HCT116 (cell line): ENCODE data around the gene KXD1. TPM values are rescaled to one million over a fixed set of nuclear protein-coding genes. Genes with fewer than 3 reads are reported as not detected.

ENCODE experiments used
- ATAC-seq: fragments of 200-7000 bp; cut with Tn5 transposase; 2 replicates; pipeline ENCODE4 v1.9.1; 2020; ENCODE audit warnings: mild to moderate bottlenecking, moderate library complexity
- BruUV-seq: library from RNA; stranded (reverse); fragments of 400-500 nt; replicated peaks from 2 replicates; lab custom pipeline; 2021; lab: Mats Ljungman, UMichigan
- CTCF ChIA-PET: fragments of 300-600 bp; sonication (Branson Sonifier 250); formaldehyde crosslinking; loops from one replicate; lab custom pipeline; 2021; ENCODE audit warnings: antibody characterized with exemption; lab: Charles Lee
- POLR2A ChIA-PET: fragments of 300-600, 350-600 bp; sonication (Branson Sonifier 250); formaldehyde crosslinking; loops from one replicate; lab custom pipeline; 2021; ENCODE audit warnings: antibody characterized with exemption; lab: Charles Lee
- RAD21 ChIA-PET, 2 experiments: fragments of 300-600 bp; sonication (Branson Sonifier 250); formaldehyde crosslinking; loops; one replicate each; lab custom pipeline; 2023; ENCODE audit warnings: low total read pairs in 2 of 2; ENCODE audit not compliant: uncharacterized antibody in 2 of 2, unreplicated experiment in 2 of 2, low non-redundant PET in 1 of 2; lab: Charles Lee
- DNase-seq: peaks from one replicate; pipeline ENCODE4 v3.0.0-alpha.2; 2010; ENCODE audit warnings: low read depth, low spot score
- H2AFZ ChIP-seq: fragments of 200-600 bp; shearing (Covaris generic), sonication (generic); 2 replicates; pipeline ENCODE4 v1.6.1; 2017; ENCODE audit warnings: low read depth, mixed run types, mixed read lengths, antibody characterized with exemption, low read length; ENCODE audit not compliant: poor library complexity, severe bottlenecking
- H3K27ac ChIP-seq: 2 replicates; pipeline ENCODE4 v1.5.1; 2012; ENCODE audit warnings: low read depth, low read length
- H3K27me3 ChIP-seq: fragments of 200-600 bp; sonication (generic); 2 replicates; pipeline ENCODE4 v1.6.1; 2016; ENCODE audit warnings: mixed run types, low read length, mixed read lengths; ENCODE audit not compliant: insufficient read depth
- H3K36me3 ChIP-seq, 2 experiments: fragments of 200-500 bp in 1 of 2; fragments of 200-600 bp in 1 of 2; sonication (Bioruptor generic) in 1 of 2; sonication (generic) in 1 of 2; 2 replicates each; pipeline versions ENCODE4 v1.5.1 to v1.6.1; 2014 to 2016; ENCODE audit warnings: low read length in 2 of 2, inconsistent platforms in 1 of 2, mixed read lengths in 1 of 2, mixed run types in 1 of 2; ENCODE audit not compliant: insufficient read depth in 2 of 2, control insufficient read depth in 1 of 2
- H3K4me1 ChIP-seq, 2 experiments: fragments of 200-600 bp in 1 of 2; sonication (generic) in 1 of 2; 2 replicates each; pipeline versions ENCODE4 v1.5.1 to v1.6.1; 2012 to 2017; ENCODE audit warnings: low read length in 2 of 2, inconsistent platforms in 1 of 2, mild to moderate bottlenecking in 1 of 2, mixed read lengths in 1 of 2, mixed run types in 1 of 2, moderate library complexity in 1 of 2; ENCODE audit not compliant: insufficient read depth in 2 of 2, control insufficient read depth in 1 of 2
- H3K4me2 ChIP-seq: fragments of 200-600 bp; sonication (generic); 2 replicates; pipeline ENCODE4 v1.6.1; 2017; ENCODE audit warnings: mixed run types, low read length, mixed read lengths
- H3K4me3 ChIP-seq, 2 experiments: fragments of 200-600 bp in 1 of 2; sonication (generic) in 1 of 2; replicated peaks in 1 of 2; 2 replicates each; pipeline ENCODE4 v1.5.1; 2011 to 2016; ENCODE audit warnings: low read length in 2 of 2, control low read depth in 1 of 2, low read depth in 1 of 2, mild to moderate bottlenecking in 1 of 2, mixed read lengths in 1 of 2, mixed run types in 1 of 2
- H3K79me2 ChIP-seq: fragments of 200-600 bp; sonication (generic); 2 replicates; pipeline ENCODE4 v1.6.1; 2017; ENCODE audit warnings: mild to moderate bottlenecking, mixed run types, low read length, moderate library complexity, mixed read lengths; ENCODE audit not compliant: insufficient read depth
- H3K9ac ChIP-seq: fragments of 200-600 bp; sonication (generic); 2 replicates; pipeline ENCODE4 v1.6.1; 2016; ENCODE audit warnings: low read length, mixed read lengths
- H3K9me2 ChIP-seq: fragments of 200-600 bp; sonication (generic), shearing (Covaris generic); 2 replicates; pipeline ENCODE4 v1.6.1; 2017; ENCODE audit warnings: mixed run types, mild to moderate bottlenecking, moderate library complexity; ENCODE audit not compliant: insufficient read depth
- H3K9me3 ChIP-seq, 2 experiments: fragments of 200-500 bp in 1 of 2; fragments of 200-600 bp in 1 of 2; sonication (Bioruptor generic) in 1 of 2; sonication (generic) in 1 of 2; 2 replicates each; pipeline ENCODE4 v1.6.1; 2014 to 2017; ENCODE audit warnings: low read length in 2 of 2, mixed read lengths in 2 of 2, inconsistent platforms in 1 of 2, low read depth in 1 of 2, mild to moderate bottlenecking in 1 of 2, mixed run types in 1 of 2, moderate library complexity in 1 of 2; ENCODE audit not compliant: control insufficient read depth in 1 of 2, insufficient read depth in 1 of 2
- H4K20me1 ChIP-seq: fragments of 200-600 bp; sonication (generic), shearing (Covaris generic); 2 replicates; pipeline ENCODE4 v1.6.1; 2017; ENCODE audit warnings: mixed run types, mild to moderate bottlenecking, moderate library complexity; ENCODE audit not compliant: insufficient read depth
- CBX3 ChIP-seq: IDR thresholded peaks from 2 replicates; pipeline ENCODE4 v1.6.1; 2012; ENCODE audit warnings: low read depth
- EGR1 ChIP-seq: IDR thresholded peaks from 2 replicates; pipeline ENCODE4 v1.6.1; 2012; ENCODE audit warnings: low read depth
- EZH2 ChIP-seq: fragments of 200-600 bp; sonication (generic); IDR thresholded peaks from 2 replicates; pipeline ENCODE4 v1.6.1; 2017; ENCODE audit warnings: antibody characterized with exemption, mixed run types
- EZH2phosphoT487 ChIP-seq: fragments of 200-600 bp; IDR thresholded peaks from 2 replicates; pipeline ENCODE4 v1.6.1; 2018; ENCODE audit warnings: antibody characterized with exemption, borderline replicate concordance
- FOSL1 ChIP-seq: IDR thresholded peaks from 2 replicates; pipeline ENCODE4 v1.6.1; 2012; ENCODE audit warnings: low read depth
- JUND ChIP-seq: IDR thresholded peaks from 2 replicates; pipeline ENCODE4 v1.6.1; 2012
- POLR2A ChIP-seq: IDR thresholded peaks from 2 replicates; pipeline ENCODE4 v1.7.0; 2011; ENCODE audit warnings: borderline replicate concordance; ENCODE audit not compliant: insufficient read depth, insufficient read length; ENCODE audit errors: extremely low read depth
- POLR2AphosphoS5 ChIP-seq: IDR thresholded peaks from 2 replicates; pipeline ENCODE4 v1.6.1; 2011; ENCODE audit warnings: mild to moderate bottlenecking, low read depth, low read length, moderate library complexity
- RAD21 ChIP-seq: IDR thresholded peaks from 2 replicates; pipeline ENCODE4 v1.6.1; 2012; ENCODE audit warnings: low read depth, mild to moderate bottlenecking
- SIN3A ChIP-seq: IDR thresholded peaks from 2 replicates; pipeline ENCODE4 v1.6.1; 2012; ENCODE audit warnings: low read depth
- SP1 ChIP-seq: IDR thresholded peaks from 2 replicates; pipeline ENCODE4 v1.6.1; 2012; ENCODE audit warnings: low read depth
- SRF ChIP-seq: IDR thresholded peaks from 2 replicates; pipeline ENCODE4 v1.6.1; 2012; ENCODE audit warnings: low read depth
- TCF7L2 ChIP-seq: IDR thresholded peaks from 2 replicates; pipeline ENCODE4 v1.7.0; 2011; ENCODE audit warnings: borderline replicate concordance, inconsistent platforms; ENCODE audit not compliant: insufficient read depth, insufficient read length; ENCODE audit errors: extremely low read depth
- ZFX ChIP-seq: fragments of 450-650 bp; IDR thresholded peaks from 2 replicates; pipeline ENCODE4 v1.6.1; 2017
- ZNF274 ChIP-seq: fragments of 200-500 bp; sonication (Bioruptor generic); IDR thresholded peaks from 2 replicates; pipeline ENCODE4 v1.6.1; 2014; ENCODE audit warnings: mild to moderate bottlenecking, low read depth, low read length, inconsistent platforms
- intact Hi-C: fragments of 100-400 bp; cut with micrococcal nuclease; formaldehyde crosslinking; loops from 2 replicates; pipeline ENCODE4 v1.10.0; 2022
- total RNA-seq: library from RNA; stranded (reverse); gene quantifications from one replicate; pipeline ENCODE4 v1.2.1, GENCODE V29; 2021; ENCODE audit not compliant: unreplicated experiment
- TF ChIP-seq, protein P1 (sequence below): IDR thresholded peaks from 2 replicates; pipeline ENCODE4 v1.6.1; 2012
- TF ChIP-seq, protein P2 (sequence below): IDR thresholded peaks from 2 replicates; pipeline ENCODE4 v1.6.1; 2011; ENCODE audit warnings: mild to moderate bottlenecking, low read length, moderate library complexity; ENCODE audit not compliant: insufficient replicate concordance; ENCODE audit errors: extremely low read depth
- TF ChIP-seq, protein P3 (sequence below): IDR thresholded peaks from 2 replicates; pipeline ENCODE4 v1.6.1; 2012; ENCODE audit warnings: low read depth
- TF ChIP-seq, protein P4 (sequence below): IDR thresholded peaks from 2 replicates; pipeline ENCODE4 v1.6.1; 2012
- TF ChIP-seq, protein P5 (sequence below), 3 experiments: fragments of 200-600 bp in 1 of 3; sonication (generic) in 1 of 3; IDR thresholded peaks in 2 of 3; conservative IDR thresholded peaks in 1 of 3; 2 replicates each; pipeline ENCODE4 v1.5.1; 2012 to 2017; ENCODE audit warnings: low read depth in 2 of 3, low read length in 2 of 3, antibody characterized with exemption in 1 of 3, borderline replicate concordance in 1 of 3, control low read depth in 1 of 3, mild to moderate bottlenecking in 1 of 3, mixed read lengths in 1 of 3, mixed run types in 1 of 3, moderate library complexity in 1 of 3; ENCODE audit not compliant: insufficient read depth in 1 of 3

KXD1 gene
- total RNA-seq, 1 experiment from 2014 or later, result 139 TPM

DNA sequence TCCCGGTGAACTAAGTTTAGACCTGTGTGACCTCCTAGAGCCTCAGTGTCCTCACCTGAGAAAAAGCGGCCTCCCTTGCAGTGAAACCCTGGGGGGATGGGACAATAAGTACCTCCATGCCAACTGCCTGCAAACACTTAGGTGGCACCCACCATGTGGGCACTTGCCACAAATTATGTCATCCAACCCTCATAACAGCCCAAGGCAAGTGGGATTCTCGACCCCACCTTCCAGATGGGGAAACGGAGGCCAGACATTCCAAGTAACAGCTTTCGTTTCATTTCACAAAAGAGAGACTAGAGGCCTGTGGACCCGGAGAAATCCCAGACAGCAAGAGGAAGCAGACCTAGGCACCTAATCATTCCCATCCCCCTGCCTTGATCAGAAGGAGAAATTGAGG is 37.8 kb downstream of the KXD1 start:
- H3K27me3 ChIP-seq, result no peaks in the 10 kb centered on the region
- BruUV-seq, result no TSS peak
- no peak overlapping the region for H3K9ac ChIP-seq
- POLR2A ChIA-PET, result interaction anchor here (0.6 kb wide), 1 partner anchor 252 kb away, joined by 3 read pairs; no protein-coding TSS in a partner anchor
- RAD21 ChIA-PET, result interaction anchor here in 1 of 2 experiments (0.6 kb wide), 1 partner anchor 49 kb away, joined by 3 read pairs; no protein-coding TSS in a partner anchor
- no peak overlapping the region for H3K4me3 ChIP-seq
- TF ChIP-seq, protein P1, sequence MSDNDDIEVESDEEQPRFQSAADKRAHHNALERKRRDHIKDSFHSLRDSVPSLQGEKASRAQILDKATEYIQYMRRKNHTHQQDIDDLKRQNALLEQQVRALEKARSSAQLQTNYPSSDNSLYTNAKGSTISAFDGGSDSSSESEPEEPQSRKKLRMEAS, result no peak
- TF ChIP-seq FOSL1, result no peak
- TF ChIP-seq, protein P2, sequence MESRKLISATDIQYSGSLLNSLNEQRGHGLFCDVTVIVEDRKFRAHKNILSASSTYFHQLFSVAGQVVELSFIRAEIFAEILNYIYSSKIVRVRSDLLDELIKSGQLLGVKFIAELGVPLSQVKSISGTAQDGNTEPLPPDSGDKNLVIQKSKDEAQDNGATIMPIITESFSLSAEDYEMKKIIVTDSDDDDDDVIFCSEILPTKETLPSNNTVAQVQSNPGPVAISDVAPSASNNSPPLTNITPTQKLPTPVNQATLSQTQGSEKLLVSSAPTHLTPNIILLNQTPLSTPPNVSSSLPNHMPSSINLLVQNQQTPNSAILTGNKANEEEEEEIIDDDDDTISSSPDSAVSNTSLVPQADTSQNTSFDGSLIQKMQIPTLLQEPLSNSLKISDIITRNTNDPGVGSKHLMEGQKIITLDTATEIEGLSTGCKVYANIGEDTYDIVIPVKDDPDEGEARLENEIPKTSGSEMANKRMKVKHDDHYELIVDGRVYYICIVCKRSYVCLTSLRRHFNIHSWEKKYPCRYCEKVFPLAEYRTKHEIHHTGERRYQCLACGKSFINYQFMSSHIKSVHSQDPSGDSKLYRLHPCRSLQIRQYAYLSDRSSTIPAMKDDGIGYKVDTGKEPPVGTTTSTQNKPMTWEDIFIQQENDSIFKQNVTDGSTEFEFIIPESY, result no peak
- TF ChIP-seq TCF7L2, result no peak
- TF ChIP-seq SIN3A, result no peak
- TF ChIP-seq, protein P3, sequence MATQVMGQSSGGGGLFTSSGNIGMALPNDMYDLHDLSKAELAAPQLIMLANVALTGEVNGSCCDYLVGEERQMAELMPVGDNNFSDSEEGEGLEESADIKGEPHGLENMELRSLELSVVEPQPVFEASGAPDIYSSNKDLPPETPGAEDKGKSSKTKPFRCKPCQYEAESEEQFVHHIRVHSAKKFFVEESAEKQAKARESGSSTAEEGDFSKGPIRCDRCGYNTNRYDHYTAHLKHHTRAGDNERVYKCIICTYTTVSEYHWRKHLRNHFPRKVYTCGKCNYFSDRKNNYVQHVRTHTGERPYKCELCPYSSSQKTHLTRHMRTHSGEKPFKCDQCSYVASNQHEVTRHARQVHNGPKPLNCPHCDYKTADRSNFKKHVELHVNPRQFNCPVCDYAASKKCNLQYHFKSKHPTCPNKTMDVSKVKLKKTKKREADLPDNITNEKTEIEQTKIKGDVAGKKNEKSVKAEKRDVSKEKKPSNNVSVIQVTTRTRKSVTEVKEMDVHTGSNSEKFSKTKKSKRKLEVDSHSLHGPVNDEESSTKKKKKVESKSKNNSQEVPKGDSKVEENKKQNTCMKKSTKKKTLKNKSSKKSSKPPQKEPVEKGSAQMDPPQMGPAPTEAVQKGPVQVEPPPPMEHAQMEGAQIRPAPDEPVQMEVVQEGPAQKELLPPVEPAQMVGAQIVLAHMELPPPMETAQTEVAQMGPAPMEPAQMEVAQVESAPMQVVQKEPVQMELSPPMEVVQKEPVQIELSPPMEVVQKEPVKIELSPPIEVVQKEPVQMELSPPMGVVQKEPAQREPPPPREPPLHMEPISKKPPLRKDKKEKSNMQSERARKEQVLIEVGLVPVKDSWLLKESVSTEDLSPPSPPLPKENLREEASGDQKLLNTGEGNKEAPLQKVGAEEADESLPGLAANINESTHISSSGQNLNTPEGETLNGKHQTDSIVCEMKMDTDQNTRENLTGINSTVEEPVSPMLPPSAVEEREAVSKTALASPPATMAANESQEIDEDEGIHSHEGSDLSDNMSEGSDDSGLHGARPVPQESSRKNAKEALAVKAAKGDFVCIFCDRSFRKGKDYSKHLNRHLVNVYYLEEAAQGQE, result no peak
- no peak for TF ChIP-seq POLR2A
- no peak for TF ChIP-seq POLR2AphosphoS5
- TF ChIP-seq, protein P4, sequence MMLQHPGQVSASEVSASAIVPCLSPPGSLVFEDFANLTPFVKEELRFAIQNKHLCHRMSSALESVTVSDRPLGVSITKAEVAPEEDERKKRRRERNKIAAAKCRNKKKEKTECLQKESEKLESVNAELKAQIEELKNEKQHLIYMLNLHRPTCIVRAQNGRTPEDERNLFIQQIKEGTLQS, result no peak
- TF ChIP-seq JUND, result no peak
- no peak for TF ChIP-seq CBX3
- no peak for TF ChIP-seq RAD21
- TF ChIP-seq SP1, result no peak
- TF ChIP-seq EZH2, result no peak
- no peak for TF ChIP-seq ZFX
- TF ChIP-seq ZNF274, result no peak
- TF ChIP-seq EZH2phosphoT487, result no peak
- no peak for TF ChIP-seq EGR1
- TF ChIP-seq, protein P5, sequence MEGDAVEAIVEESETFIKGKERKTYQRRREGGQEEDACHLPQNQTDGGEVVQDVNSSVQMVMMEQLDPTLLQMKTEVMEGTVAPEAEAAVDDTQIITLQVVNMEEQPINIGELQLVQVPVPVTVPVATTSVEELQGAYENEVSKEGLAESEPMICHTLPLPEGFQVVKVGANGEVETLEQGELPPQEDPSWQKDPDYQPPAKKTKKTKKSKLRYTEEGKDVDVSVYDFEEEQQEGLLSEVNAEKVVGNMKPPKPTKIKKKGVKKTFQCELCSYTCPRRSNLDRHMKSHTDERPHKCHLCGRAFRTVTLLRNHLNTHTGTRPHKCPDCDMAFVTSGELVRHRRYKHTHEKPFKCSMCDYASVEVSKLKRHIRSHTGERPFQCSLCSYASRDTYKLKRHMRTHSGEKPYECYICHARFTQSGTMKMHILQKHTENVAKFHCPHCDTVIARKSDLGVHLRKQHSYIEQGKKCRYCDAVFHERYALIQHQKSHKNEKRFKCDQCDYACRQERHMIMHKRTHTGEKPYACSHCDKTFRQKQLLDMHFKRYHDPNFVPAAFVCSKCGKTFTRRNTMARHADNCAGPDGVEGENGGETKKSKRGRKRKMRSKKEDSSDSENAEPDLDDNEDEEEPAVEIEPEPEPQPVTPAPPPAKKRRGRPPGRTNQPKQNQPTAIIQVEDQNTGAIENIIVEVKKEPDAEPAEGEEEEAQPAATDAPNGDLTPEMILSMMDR (IDR thresholded peaks at IDR 0.05 in 2 of 3, conservative IDR thresholded peaks at IDR 0.05 in 1 of 3; ENCODE audit: borderline replicate concordance in 1 of 3, insufficient read depth in 1 of 3, low read depth in 2 of 3, low read length in 2 of 3), result no peak
- TF ChIP-seq SRF, result no peak
- TF ChIP-seq, all 23 proteins: peak for 0
- Histone ChIP-seq H3K79me2 (no peaks in the 10 kb centered on the region; the same call in 1 of the 2 replicates), H3K36me3 (0 out of 4 replicates have a peak, but pooled peaks cover 0 to 4% of the 10 kb centered on the region in 2 experiments), H3K4me1 (peaks cover 15 to 31% of the 10 kb centered on the region in 2 experiments; a peak in 3 of 4 replicates), H2AFZ (no peak overlapping the region), H3K9me2 (no peaks in the 10 kb centered on the region), H4K20me1 (no peaks in the 10 kb centered on the region), H3K9me3 (no peaks in the 10 kb centered on the region), H3K4me2 (no peak overlapping the region), H3K27ac (no peak overlapping the region)
- CTCF ChIA-PET, result no interaction called here
- intact Hi-C loops, result no loop called here
- ATAC-seq, result no peak
- DNase-seq, result no peak
